Stimulated activated CD4-positive, alpha-beta T cell treated with anti-CD3 and anti-CD28 coated beads, Interleukin-1b, Interleukin-23, amount 100 ng/mL, for 1 hour (primary cell): ENCODE data around the gene RAB13.

Experiments
- DNase-seq, 2 donors: peaks; one replicate each; pipeline ENCODE4 v3.0.0-alpha.2; 2020; ENCODE audit warnings: low read depth in 2 of 2

RAB13 gene

DNA sequence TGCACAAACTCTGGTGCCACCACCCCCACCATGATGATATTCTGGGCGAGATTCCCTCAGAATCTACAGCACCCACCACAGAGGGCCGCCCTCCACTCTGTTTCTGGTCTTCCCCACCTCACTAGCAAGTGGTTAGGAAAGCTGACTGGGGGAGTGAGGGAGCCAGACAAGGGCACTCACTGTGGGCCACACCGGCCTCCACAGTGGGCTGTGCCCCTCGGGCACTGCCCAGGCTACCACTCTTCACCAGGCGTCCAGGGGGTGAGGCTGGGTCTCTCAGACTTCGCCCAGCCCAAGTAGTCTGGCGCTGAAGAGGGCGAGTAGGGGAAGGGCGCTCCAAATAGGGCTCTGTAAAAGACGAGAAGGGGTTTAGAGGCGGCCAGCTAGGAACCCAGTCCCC is 52.2 kb downstream of the RAB13 start:
- DNase-seq, result no peak

DNA sequence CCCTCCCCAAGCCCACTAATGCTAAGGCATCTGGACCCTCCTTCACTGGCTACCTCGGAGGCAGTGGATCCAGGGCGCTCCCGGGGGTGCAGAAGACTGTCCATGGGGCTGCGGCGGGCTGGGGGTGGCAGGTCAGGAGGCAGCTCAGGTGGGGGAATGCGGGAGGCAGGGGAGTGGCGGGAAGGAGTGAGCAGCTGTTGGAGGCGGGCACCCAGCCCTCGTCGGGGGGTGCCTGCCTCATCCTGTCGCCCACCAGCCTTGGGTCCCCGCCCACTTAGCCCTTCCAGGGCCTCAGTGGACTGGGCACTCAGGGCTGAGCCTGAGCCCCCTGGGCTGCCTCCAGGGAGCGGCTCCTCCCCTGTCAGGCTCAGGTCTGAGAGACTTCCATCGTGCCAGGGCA is 52.7 kb downstream of the RAB13 start:
- no peak for DNase-seq

DNA sequence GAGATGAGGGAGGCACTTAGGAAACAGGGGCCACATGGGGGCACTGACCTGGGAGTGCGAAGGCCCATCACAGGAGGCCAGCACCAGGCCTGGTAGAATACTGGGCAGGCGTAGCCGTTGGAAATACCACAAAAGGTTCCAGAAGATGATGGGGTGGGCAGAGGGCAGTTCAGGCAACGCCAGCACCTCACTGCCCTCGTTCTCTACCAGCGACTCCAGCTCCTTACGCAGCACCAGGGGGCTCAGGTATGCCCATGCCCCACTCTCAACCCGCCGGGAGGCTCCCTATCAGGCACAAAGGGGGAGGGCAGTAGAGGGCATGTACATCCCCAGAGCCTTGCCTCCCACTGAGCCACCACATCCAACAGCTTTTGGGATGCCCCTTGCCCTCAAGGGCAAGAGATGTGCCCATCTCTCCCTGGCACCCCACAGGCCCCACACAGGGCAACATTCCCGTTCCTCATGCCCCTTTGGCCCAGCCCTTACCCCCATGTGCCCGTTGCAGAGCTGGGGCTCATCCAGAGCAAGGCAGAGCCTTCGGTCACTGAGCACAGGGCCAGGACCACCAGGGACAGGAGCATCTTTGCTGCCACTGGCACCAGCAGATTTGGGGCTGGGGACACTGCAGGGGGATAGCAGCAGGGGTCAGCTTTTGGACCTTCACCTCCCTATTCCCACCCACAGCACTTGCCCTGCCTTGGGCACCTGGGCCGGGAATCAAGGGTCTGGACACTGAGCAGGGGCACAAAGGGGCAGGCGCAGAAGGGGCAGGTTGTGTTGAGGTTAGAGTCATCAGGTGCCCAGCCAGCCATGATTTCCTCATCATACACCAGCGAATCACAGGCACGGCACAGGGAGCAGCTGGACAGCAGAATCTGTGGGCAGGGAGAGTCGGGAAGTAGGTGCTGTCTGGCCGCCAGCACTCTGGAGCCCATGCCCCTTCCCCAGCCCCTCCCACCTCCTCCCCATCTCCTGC is 53.7 kb downstream of the RAB13 start:
- DNase-seq, result no peak
